MM.1S (cell line): ENCODE data around the gene CDON.

Experiments used
- CTCF ChIP-seq: fragments of 300-600 bp; sonication (generic); IDR thresholded peaks from 2 replicates; pipeline ENCODE4 v1.5.1; 2016; ENCODE audit warnings: antibody characterized with exemption, low read length, mixed read lengths
- EZH2phosphoT487 ChIP-seq: fragments of 300-600 bp; sonication (generic); IDR thresholded peaks from 2 replicates; pipeline ENCODE4 v1.6.1; 2018; ENCODE audit warnings: antibody characterized with exemption, low read length

GRCh38 chr11:125941267-125941618 lies 121.4 kb downstream of the CDON start:
- TF ChIP-seq EZH2phosphoT487 (no peak), CTCF (no peak)
